Measurements from ENCODE around the gene PDSS2. TPM values are rescaled to one million over a fixed set of nuclear protein-coding genes. Genes with fewer than 3 reads are reported as not detected.

Gene PDSS2
- total RNA-seq, 1 experiment from 2014 or later: 12.1 TPM

GRCh38 chr6:107244082-107244741, 215.2 kb downstream of the PDSS2 start:
- Histone ChIP-seq H4K8ac (replicated peaks; ENCODE audit: insufficient read length, low read depth, low read length) (no peak overlapping the region), H4K91ac (ENCODE audit: insufficient read length, low read depth, low read length) (no peak overlapping the region), H3K27me3 (ENCODE audit: insufficient read depth, low read length) (no peaks in the 10 kb centered on the region), H3K14ac (ENCODE audit: insufficient read depth, low read length) (no peak overlapping the region), H2BK20ac (ENCODE audit: low read depth, low read length, poor library complexity, severe bottlenecking) (no peak overlapping the region), H3K4ac (ENCODE audit: low read depth, low read length) (no peak overlapping the region), H3K9ac (ENCODE audit: extremely low read depth, insufficient read length, low read length) (no peak overlapping the region), H3K79me1 (ENCODE audit: insufficient read depth, low read depth, low read length, poor library complexity, severe bottlenecking) (no peaks in the 10 kb centered on the region), H2AK5ac (ENCODE audit: insufficient read length, low read length) (no peak overlapping the region), H3K18ac (ENCODE audit: insufficient read length, low read depth, low read length) (no peak overlapping the region), H3K9me3 (ENCODE audit: control insufficient read depth, low read depth, low read length) (no peaks in the 10 kb centered on the region), H3K27ac (ENCODE audit: insufficient read length, low read depth, low read length) (no peak overlapping the region), H4K20me1 (ENCODE audit: control insufficient read depth, insufficient read depth, insufficient read length) (no peaks in the 10 kb centered on the region), H2BK120ac (ENCODE audit: low read depth, low read length, poor library complexity, severe bottlenecking) (no peak overlapping the region), H2BK5ac (ENCODE audit: insufficient read length, low read length) (no peak overlapping the region), H4K5ac (ENCODE audit: insufficient read length, low read depth, low read length) (no peak overlapping the region), H3K4me1 (ENCODE audit: insufficient read depth, low read length) (no peaks in the 10 kb centered on the region), H3K4me2 (ENCODE audit: insufficient read depth, insufficient read length, low read length) (no peak overlapping the region), H3K23ac (ENCODE audit: insufficient read length, low read depth, low read length) (no peak overlapping the region), H3K23me2 (ENCODE audit: insufficient read length, low read depth, low read length, poor library complexity, severe bottlenecking) (no peaks in the 10 kb centered on the region), H3T11ph (ENCODE audit: low read length) (no peak overlapping the region), H2AFZ (ENCODE audit: low read length) (no peak overlapping the region), H2BK12ac (ENCODE audit: insufficient read length, low read depth, low read length) (no peak overlapping the region), H3K79me2 (ENCODE audit: insufficient read depth, low read length) (no peaks in the 10 kb centered on the region), H2BK15ac (ENCODE audit: low read depth, low read length) (no peak overlapping the region), H3K56ac (ENCODE audit: insufficient read length, low read depth, low read length) (no peak overlapping the region)
- no peak overlapping the region for H3K27ac Mint-ChIP-seq
- H3K36me3 Mint-ChIP-seq (ENCODE audit: insufficient read depth in 1 of 3, low read depth in 3 of 3): 0 out of 7 replicates have a peak, but pooled peaks cover 0 to 5% (median 0%) of the 10 kb centered on the region in 3 experiments
- no peak for TF ChIP-seq CTCF (conservative IDR thresholded peaks at IDR 0.05)
- DNase-seq: no peak
- peaks cover 5% of the 10 kb centered on the region in 2 experiments; a peak in 3 of 4 replicates for H3K4me1 Mint-ChIP-seq
- H3K9me3 Mint-ChIP-seq: no peaks in the 10 kb centered on the region
- H3K4me3 Mint-ChIP-seq: no peak overlapping the region
- no CpG with 5 or more reads among the region's 4 CpGs for WGBS (ENCODE audit: extremely low coverage, insufficient read length, low lambda C conversion rate)
- no peaks in the 10 kb centered on the region for H3K27me3 Mint-ChIP-seq (ENCODE audit: low read depth)
